Measurements from ENCODE around the gene CHCHD3.
"Not testable (repeated sequence)": the region's sequence is repeated elsewhere in the genome, so short reads cannot be mapped to it uniquely, and the experiment has no call there.

The CHCHD3 gene

GRCh38 chr7:132944774-132945173 lies 137.1 kb downstream of the CHCHD3 start:
- DNase-seq, result no peak

- DNase-seq, result no peak
Measured at GRCh38 chr7:132943645-132944044, 138.2 kb downstream of the CHCHD3 start.

GRCh38 chr7:132942701-132943100 lies 139.2 kb downstream of the CHCHD3 start:
- DNase-seq, result no peak

GRCh38 chr7:132941905-132942304 lies 140.0 kb downstream of the CHCHD3 start:
- no peak for DNase-seq

- peak in 3 of 4 experiments; percentile 5 to 48 (median 30) for DNase-seq
Measured at GRCh38 chr7:132941428-132941827, 140.5 kb downstream of the CHCHD3 start.

- DNase-seq, result no peak
Measured at GRCh38 chr7:132940084-132940483, 141.8 kb downstream of the CHCHD3 start.

GRCh38 chr7:132939495-132939894 lies 142.4 kb downstream of the CHCHD3 start:
- no peak for DNase-seq

GRCh38 chr7:132937286-132937685 lies 144.6 kb downstream of the CHCHD3 start:
- no peak for DNase-seq

- no peak for DNase-seq
Measured at GRCh38 chr7:132935608-132936007, 146.3 kb downstream of the CHCHD3 start.

- no peak for DNase-seq
Measured at GRCh38 chr7:132934017-132934416, 147.9 kb downstream of the CHCHD3 start.

- peak; percentile 37 to 64 (median 52) for DNase-seq
Measured at GRCh38 chr7:132933072-132933458, 148.8 kb downstream of the CHCHD3 start.

GRCh38 chr7:132932296-132933071 lies 149.4 kb downstream of the CHCHD3 start:
- no peak for DNase-seq

- peak in 1 of 4 experiments; percentile 4 for DNase-seq
Measured at GRCh38 chr7:132930881-132931280, 151.0 kb downstream of the CHCHD3 start.

- peak; percentile 13 to 78 (median 58) for DNase-seq
Measured at GRCh38 chr7:132929944-132930343, 151.9 kb downstream of the CHCHD3 start.

- no peak for DNase-seq
Measured at GRCh38 chr7:132919771-132920170, 162.1 kb downstream of the CHCHD3 start.

- DNase-seq, result no peak
Measured at GRCh38 chr7:132915647-132916046, 166.2 kb downstream of the CHCHD3 start.

- no peak for DNase-seq
Measured at GRCh38 chr7:132910657-132911056, 171.2 kb downstream of the CHCHD3 start.

GRCh38 chr7:132907380-132907940 lies 174.4 kb downstream of the CHCHD3 start:
- DNase-seq, result no peak

- no peak for DNase-seq
Measured at GRCh38 chr7:132906193-132906835, 175.6 kb downstream of the CHCHD3 start.

GRCh38 chr7:132905136-132905535 lies 176.8 kb downstream of the CHCHD3 start:
- not testable (repeated sequence) for DNase-seq

- DNase-seq, result no peak
Measured at GRCh38 chr7:132904209-132904608, 177.7 kb downstream of the CHCHD3 start.

- not testable (repeated sequence) for DNase-seq
Measured at GRCh38 chr7:132902294-132902693, 179.6 kb downstream of the CHCHD3 start.

- DNase-seq, result no peak
Measured at GRCh38 chr7:132901241-132901640, 180.6 kb downstream of the CHCHD3 start.

- no peak for DNase-seq
Measured at GRCh38 chr7:132899833-132900232, 182.1 kb downstream of the CHCHD3 start.

All from suppressor macrophage (primary cell).